ENCODE data around the gene ARHGEF7. TPM values are rescaled to one million over a fixed set of nuclear protein-coding genes. Genes with fewer than 3 reads are reported as not detected.
A peak's percentile ranks its signal among the peaks of the same experiment; 100 is the strongest.

The ARHGEF7 gene
- total and polyA plus RNA-seq, 2 experiments from 2014 or later, result 23.6 to 58.9 TPM

DNA sequence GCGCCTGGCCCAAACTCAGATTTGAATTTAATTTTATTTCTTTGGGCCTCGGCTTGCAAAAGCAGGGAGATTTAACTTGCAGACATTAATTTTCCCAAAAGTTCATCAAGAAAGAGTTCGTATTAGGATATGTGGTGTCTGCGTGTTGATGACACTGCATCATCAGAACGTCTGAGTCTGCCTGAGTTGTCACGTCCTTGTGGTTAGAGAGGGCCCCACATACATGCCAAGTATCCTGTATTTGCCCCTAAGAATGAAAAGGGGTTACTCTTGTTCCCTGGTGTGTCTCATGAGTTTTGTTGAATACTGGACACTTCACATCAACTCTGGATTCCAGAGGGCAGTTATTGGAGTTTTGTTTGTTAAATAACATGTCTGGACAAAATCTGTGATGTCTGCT is 199.7 kb downstream of the ARHGEF7 start:
- Histone ChIP-seq H3K4me1 (ENCODE audit: insufficient read depth) (no peaks in the 10 kb centered on the region), H3K9me2 (ENCODE audit: insufficient read depth) (no peaks in the 10 kb centered on the region), H3K79me2 (replicated peaks; ENCODE audit: insufficient read depth) (no peaks in the 10 kb centered on the region), H3F3A (replicated peaks; ENCODE audit: low read depth) (no peaks in the 10 kb centered on the region), H3K4me2 (no peak overlapping the region), H2AFZ (no peak overlapping the region), H3K27ac (ENCODE audit: low read depth) (no peak overlapping the region), H3K4me3 (no peak overlapping the region), H4K20me1 (replicated peaks; ENCODE audit: insufficient read depth) (no peaks in the 10 kb centered on the region), H3K36me3 (ENCODE audit: insufficient read depth) (no peaks in the 10 kb centered on the region), H3K27me3 (ENCODE audit: insufficient read depth) (no peaks in the 10 kb centered on the region)
- TF ChIP-seq ZNF331 (CRISPR knock-in tag; IDR thresholded peaks at IDR 0.05; ENCODE audit: low read depth) (no peak), STAT1 (IDR thresholded peaks at IDR 0.05; ENCODE audit: unreplicated experiment) (no peak), EZH2phosphoT487 (IDR thresholded peaks at IDR 0.05; ENCODE audit: unreplicated experiment) (no peak), POLR2AphosphoS5 (IDR thresholded peaks at IDR 0.05; ENCODE audit: low read depth) (no peak)
- TF ChIP-seq, protein P1, sequence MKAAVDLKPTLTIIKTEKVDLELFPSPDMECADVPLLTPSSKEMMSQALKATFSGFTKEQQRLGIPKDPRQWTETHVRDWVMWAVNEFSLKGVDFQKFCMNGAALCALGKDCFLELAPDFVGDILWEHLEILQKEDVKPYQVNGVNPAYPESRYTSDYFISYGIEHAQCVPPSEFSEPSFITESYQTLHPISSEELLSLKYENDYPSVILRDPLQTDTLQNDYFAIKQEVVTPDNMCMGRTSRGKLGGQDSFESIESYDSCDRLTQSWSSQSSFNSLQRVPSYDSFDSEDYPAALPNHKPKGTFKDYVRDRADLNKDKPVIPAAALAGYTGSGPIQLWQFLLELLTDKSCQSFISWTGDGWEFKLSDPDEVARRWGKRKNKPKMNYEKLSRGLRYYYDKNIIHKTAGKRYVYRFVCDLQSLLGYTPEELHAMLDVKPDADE (IDR thresholded peaks at IDR 0.05), result no peak
- H3K9me3 Mint-ChIP-seq, result peaks cover 37% of the 10 kb centered on the region
- H3K27ac Mint-ChIP-seq, result no peak overlapping the region
- H3K27me3 Mint-ChIP-seq (ENCODE audit: insufficient read depth, low read depth, poor library complexity), result peaks cover 11% of the 10 kb centered on the region
- ATAC-seq, result no peak
- no peak overlapping the region for H3K4me3 Mint-ChIP-seq
- peaks cover 36% of the 10 kb centered on the region for H3K36me3 Mint-ChIP-seq (ENCODE audit: low read depth)
- DNase-seq (ENCODE audit: low spot score), result no peak
- H3K4me1 Mint-ChIP-seq, result no peaks in the 10 kb centered on the region; the same call in 2 of the 3 replicates

DNA sequence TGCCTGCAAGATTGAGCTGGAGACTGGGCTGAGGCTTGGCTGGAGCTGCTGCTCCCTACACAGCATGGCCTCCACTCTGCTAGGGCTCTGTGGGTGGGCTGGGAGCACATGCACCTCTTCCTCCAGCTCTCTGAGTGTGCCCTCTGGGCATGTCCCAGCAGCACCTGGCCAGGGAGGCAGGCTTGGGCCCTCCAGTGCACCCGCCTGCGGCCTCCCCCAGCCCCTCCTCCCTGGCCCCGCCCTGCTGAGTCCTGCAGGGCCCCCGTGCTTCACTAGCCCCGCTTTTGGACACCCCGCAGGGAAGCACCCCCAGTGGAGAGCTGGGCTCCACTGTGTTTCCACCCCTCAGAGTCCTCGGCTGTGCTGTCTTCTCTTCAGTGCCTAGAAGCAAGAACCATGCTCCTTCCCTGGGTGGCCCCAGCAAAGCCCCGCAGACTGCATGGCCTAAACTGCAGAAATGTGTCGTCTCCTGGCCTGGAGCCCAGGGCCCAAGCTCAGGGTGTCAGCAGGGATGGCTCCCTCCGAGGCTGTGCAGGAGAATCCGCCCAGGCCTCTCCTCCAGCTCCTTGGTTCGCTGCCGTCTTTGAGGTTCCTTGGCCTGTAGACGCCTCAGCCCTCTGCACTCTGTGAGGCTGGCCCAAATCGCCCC is 200.4 kb downstream of the ARHGEF7 start:
- H3K36me3 Mint-ChIP-seq (ENCODE audit: low read depth), result peaks cover 30% of the 10 kb centered on the region
- H3K9me2 ChIP-seq (ENCODE audit: insufficient read depth), result no peaks in the 10 kb centered on the region
- no peak overlapping the region for H3K27ac Mint-ChIP-seq
- H3F3A ChIP-seq (replicated peaks; ENCODE audit: low read depth), result no peaks in the 10 kb centered on the region
- H3K4me3 ChIP-seq, result no peak overlapping the region
- ATAC-seq (peak; percentile 42), DNase-seq (ENCODE audit: low spot score) (no peak)
- H3K27me3 ChIP-seq (ENCODE audit: insufficient read depth), result no peaks in the 10 kb centered on the region
- no peak overlapping the region for H3K27ac ChIP-seq (ENCODE audit: low read depth)
- H3K36me3 ChIP-seq (ENCODE audit: insufficient read depth), result no peaks in the 10 kb centered on the region
- no peaks in the 10 kb centered on the region; the same call in 2 of the 3 replicates for H3K4me1 Mint-ChIP-seq
- H4K20me1 ChIP-seq (replicated peaks; ENCODE audit: insufficient read depth), result no peaks in the 10 kb centered on the region
- H2AFZ ChIP-seq, result no peak overlapping the region
- H3K27me3 Mint-ChIP-seq (ENCODE audit: insufficient read depth, low read depth, poor library complexity), result peaks cover 11% of the 10 kb centered on the region
- H3K4me3 Mint-ChIP-seq, result no peak overlapping the region
- no peak overlapping the region for H3K4me2 ChIP-seq
- no peaks in the 10 kb centered on the region for H3K79me2 ChIP-seq (replicated peaks; ENCODE audit: insufficient read depth)
- no peaks in the 10 kb centered on the region for H3K4me1 ChIP-seq (ENCODE audit: insufficient read depth)
- H3K9me3 Mint-ChIP-seq, result peaks cover 31% of the 10 kb centered on the region
- TF ChIP-seq, protein P2, sequence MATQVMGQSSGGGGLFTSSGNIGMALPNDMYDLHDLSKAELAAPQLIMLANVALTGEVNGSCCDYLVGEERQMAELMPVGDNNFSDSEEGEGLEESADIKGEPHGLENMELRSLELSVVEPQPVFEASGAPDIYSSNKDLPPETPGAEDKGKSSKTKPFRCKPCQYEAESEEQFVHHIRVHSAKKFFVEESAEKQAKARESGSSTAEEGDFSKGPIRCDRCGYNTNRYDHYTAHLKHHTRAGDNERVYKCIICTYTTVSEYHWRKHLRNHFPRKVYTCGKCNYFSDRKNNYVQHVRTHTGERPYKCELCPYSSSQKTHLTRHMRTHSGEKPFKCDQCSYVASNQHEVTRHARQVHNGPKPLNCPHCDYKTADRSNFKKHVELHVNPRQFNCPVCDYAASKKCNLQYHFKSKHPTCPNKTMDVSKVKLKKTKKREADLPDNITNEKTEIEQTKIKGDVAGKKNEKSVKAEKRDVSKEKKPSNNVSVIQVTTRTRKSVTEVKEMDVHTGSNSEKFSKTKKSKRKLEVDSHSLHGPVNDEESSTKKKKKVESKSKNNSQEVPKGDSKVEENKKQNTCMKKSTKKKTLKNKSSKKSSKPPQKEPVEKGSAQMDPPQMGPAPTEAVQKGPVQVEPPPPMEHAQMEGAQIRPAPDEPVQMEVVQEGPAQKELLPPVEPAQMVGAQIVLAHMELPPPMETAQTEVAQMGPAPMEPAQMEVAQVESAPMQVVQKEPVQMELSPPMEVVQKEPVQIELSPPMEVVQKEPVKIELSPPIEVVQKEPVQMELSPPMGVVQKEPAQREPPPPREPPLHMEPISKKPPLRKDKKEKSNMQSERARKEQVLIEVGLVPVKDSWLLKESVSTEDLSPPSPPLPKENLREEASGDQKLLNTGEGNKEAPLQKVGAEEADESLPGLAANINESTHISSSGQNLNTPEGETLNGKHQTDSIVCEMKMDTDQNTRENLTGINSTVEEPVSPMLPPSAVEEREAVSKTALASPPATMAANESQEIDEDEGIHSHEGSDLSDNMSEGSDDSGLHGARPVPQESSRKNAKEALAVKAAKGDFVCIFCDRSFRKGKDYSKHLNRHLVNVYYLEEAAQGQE (IDR thresholded peaks at IDR 0.05; ENCODE audit: unreplicated experiment), result no peak
- TF ChIP-seq, protein P3, sequence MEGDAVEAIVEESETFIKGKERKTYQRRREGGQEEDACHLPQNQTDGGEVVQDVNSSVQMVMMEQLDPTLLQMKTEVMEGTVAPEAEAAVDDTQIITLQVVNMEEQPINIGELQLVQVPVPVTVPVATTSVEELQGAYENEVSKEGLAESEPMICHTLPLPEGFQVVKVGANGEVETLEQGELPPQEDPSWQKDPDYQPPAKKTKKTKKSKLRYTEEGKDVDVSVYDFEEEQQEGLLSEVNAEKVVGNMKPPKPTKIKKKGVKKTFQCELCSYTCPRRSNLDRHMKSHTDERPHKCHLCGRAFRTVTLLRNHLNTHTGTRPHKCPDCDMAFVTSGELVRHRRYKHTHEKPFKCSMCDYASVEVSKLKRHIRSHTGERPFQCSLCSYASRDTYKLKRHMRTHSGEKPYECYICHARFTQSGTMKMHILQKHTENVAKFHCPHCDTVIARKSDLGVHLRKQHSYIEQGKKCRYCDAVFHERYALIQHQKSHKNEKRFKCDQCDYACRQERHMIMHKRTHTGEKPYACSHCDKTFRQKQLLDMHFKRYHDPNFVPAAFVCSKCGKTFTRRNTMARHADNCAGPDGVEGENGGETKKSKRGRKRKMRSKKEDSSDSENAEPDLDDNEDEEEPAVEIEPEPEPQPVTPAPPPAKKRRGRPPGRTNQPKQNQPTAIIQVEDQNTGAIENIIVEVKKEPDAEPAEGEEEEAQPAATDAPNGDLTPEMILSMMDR (conservative IDR thresholded peaks at IDR 0.05; ENCODE audit: low read depth in 2 of 2), result no peak
- TF ChIP-seq, protein P4, sequence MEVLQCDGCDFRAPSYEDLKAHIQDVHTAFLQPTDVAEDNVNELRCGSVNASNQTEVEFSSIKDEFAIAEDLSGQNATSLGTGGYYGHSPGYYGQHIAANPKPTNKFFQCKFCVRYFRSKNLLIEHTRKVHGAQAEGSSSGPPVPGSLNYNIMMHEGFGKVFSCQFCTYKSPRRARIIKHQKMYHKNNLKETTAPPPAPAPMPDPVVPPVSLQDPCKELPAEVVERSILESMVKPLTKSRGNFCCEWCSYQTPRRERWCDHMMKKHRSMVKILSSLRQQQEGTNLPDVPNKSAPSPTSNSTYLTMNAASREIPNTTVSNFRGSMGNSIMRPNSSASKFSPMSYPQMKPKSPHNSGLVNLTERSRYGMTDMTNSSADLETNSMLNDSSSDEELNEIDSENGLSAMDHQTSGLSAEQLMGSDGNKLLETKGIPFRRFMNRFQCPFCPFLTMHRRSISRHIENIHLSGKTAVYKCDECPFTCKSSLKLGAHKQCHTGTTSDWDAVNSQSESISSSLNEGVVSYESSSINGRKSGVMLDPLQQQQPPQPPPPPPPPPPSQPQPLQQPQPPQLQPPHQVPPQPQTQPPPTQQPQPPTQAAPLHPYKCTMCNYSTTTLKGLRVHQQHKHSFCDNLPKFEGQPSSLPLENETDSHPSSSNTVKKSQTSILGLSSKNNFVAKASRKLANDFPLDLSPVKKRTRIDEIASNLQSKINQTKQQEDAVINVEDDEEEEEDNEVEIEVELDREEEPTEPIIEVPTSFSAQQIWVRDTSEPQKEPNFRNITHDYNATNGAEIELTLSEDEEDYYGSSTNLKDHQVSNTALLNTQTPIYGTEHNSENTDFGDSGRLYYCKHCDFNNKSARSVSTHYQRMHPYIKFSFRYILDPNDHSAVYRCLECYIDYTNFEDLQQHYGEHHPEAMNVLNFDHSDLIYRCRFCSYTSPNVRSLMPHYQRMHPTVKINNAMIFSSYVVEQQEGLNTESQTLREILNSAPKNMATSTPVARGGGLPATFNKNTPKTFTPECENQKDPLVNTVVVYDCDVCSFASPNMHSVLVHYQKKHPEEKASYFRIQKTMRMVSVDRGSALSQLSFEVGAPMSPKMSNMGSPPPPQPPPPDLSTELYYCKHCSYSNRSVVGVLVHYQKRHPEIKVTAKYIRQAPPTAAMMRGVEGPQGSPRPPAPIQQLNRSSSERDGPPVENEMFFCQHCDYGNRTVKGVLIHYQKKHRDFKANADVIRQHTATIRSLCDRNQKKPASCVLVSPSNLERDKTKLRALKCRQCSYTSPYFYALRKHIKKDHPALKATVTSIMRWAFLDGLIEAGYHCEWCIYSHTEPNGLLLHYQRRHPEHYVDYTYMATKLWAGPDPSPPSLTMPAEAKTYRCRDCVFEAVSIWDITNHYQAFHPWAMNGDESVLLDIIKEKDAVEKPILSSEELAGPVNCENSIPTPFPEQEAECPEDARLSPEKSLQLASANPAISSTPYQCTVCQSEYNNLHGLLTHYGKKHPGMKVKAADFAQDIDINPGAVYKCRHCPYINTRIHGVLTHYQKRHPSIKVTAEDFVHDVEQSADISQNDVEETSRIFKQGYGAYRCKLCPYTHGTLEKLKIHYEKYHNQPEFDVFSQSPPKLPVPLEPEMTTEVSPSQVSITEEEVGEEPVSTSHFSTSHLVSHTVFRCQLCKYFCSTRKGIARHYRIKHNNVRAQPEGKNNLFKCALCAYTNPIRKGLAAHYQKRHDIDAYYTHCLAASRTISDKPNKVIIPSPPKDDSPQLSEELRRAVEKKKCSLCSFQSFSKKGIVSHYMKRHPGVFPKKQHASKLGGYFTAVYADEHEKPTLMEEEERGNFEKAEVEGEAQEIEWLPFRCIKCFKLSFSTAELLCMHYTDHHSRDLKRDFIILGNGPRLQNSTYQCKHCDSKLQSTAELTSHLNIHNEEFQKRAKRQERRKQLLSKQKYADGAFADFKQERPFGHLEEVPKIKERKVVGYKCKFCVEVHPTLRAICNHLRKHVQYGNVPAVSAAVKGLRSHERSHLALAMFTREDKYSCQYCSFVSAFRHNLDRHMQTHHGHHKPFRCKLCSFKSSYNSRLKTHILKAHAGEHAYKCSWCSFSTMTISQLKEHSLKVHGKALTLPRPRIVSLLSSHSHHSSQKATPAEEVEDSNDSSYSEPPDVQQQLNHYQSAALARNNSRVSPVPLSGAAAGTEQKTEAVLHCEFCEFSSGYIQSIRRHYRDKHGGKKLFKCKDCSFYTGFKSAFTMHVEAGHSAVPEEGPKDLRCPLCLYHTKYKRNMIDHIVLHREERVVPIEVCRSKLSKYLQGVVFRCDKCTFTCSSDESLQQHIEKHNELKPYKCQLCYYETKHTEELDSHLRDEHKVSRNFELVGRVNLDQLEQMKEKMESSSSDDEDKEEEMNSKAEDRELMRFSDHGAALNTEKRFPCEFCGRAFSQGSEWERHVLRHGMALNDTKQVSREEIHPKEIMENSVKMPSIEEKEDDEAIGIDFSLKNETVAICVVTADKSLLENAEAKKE (CRISPR knock-in tag; IDR thresholded peaks at IDR 0.05), result no peak

Measured in GM23338 (cell line).